LNCAP (cell line): ENCODE results near the gene CCRL2.

Source experiments
- CTCF ChIP-seq: fragments of 450-650 bp; IDR thresholded peaks from 2 replicates; pipeline ENCODE4 v1.5.1; 2017; ENCODE audit warnings: mild to moderate bottlenecking

The CCRL2 gene, protein sequence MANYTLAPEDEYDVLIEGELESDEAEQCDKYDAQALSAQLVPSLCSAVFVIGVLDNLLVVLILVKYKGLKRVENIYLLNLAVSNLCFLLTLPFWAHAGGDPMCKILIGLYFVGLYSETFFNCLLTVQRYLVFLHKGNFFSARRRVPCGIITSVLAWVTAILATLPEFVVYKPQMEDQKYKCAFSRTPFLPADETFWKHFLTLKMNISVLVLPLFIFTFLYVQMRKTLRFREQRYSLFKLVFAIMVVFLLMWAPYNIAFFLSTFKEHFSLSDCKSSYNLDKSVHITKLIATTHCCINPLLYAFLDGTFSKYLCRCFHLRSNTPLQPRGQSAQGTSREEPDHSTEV

GRCh38 chr3:46406788-46407611, at the start of gene CCRL2, which contains the start of gene CCR5AS:
Gene CCRL2 (plus strand): TSS chr3:46407259. CDS start chr3:46408080, 821 bp downstream.
Gene CCR5AS (minus strand): TSS chr3:46407066.
- TF ChIP-seq CTCF, result no peak

GRCh38 chr3:46358466-46358865, 48.6 kb upstream of the CCRL2 start:
- TF ChIP-seq CTCF, result no peak

GRCh38 chr3:46359733-46360493, 47.1 kb upstream of the CCRL2 start:
- TF ChIP-seq CTCF, result no peak

GRCh38 chr3:46360907-46361306, 46.2 kb upstream of the CCRL2 start:
- TF ChIP-seq CTCF, result no peak

DNA sequence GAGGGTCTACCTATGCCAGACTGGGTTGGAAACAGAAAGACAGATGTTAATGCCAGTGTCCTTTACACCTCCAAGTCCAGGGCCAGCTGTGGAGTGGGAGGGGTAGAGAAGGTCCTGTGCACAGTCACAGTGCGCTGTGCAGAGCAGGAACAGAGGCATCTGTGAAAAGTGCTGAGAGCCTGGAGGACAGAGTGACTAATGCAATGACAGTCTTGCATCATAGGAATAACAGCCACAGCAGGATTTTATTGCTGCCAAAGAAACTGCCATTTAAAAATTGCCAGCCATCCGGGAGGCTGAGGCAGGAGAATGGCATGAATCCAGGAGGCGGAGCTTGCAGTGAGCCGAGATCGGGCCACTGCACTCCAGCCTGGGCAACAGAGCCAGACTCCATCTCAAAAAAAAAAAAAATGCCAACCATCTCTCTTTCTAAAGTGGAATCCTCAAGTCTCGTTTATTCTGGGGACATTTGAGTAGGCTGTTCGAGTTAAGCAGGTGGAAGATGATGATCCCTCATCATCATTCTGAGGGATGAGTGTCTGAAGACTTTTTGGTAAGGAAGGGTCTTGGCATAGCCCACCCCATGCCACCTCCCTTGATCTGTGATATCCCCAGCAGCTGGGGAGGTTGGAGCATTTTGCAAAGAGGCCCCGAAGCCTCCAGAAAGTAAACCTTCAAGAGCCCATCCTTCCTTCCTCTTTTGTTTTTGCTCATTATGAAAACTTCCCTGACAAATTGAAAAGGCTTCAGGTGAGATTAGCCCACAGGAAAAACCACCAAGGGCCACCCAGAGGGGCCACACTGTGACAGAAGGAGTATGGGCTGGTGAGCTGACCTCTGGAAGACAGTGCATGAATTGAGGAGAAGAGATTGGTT, 45.4 kb upstream of the CCRL2 start:
- TF ChIP-seq CTCF, result no peak

GRCh38 chr3:46365041-46365440, 42.0 kb upstream of the CCRL2 start:
- no peak for TF ChIP-seq CTCF
